Lower lobe of right lung (tissue), 2 donors: ENCODE measurements around the gene LBX2. TPM values are rescaled to one million over a fixed set of nuclear protein-coding genes. Genes with fewer than 3 reads are reported as not detected.

Source experiments
- ATAC-seq, 2 donors: fragments of 200-7000 bp; cut with Tn5 transposase; one replicate each; pipeline ENCODE4 v1.9.1; 2020 to 2022; ENCODE audit warnings: mild to moderate bottlenecking in 2 of 2, moderate library complexity in 2 of 2
- DNase-seq: peaks from one replicate; pipeline ENCODE4 v3.0.0-alpha.2; 2020
- H3K27ac ChIP-seq: fragments of 200-600 bp; one replicate; pipeline ENCODE4 v1.8.0; 2022
- H3K27me3 ChIP-seq: fragments of 200-600 bp; one replicate; pipeline ENCODE4 v1.8.0; 2022; ENCODE audit warnings: low read depth
- H3K36me3 ChIP-seq: fragments of 200-600 bp; one replicate; pipeline ENCODE4 v1.8.0; 2022; ENCODE audit warnings: mild to moderate bottlenecking
- H3K4me1 ChIP-seq: fragments of 200-600 bp; one replicate; pipeline ENCODE4 v1.8.0; 2022
- H3K4me3 ChIP-seq: fragments of 200-600 bp; one replicate; pipeline ENCODE4 v1.8.0; 2022; ENCODE audit warnings: mild to moderate bottlenecking
- H3K9me3 ChIP-seq: fragments of 200-600 bp; one replicate; pipeline ENCODE4 v1.8.0; 2022
- intact Hi-C: fragments of 100-400 bp; cut with DNase I; formaldehyde crosslinking; loops from one replicate; pipeline ENCODE4 v1.11.0; 2022
- total RNA-seq: library from RNA; stranded (reverse); fragmentation: NEBNext Ultra II Directional; extraction: Animal tissue kit (Norgen Biotek cat#: 25700); gene quantifications from one replicate; pipeline ENCODE4 v1.2.1, GENCODE V29; 2021
- TF ChIP-seq, protein P1 (sequence below): fragments of 200-600 bp; IDR thresholded peaks from one replicate; pipeline ENCODE4 v1.8.0; 2022; ENCODE audit warnings: antibody characterized with exemption, mild to moderate bottlenecking
- donor health status: DM: no; HTN: yes; CAD: no; lungs with severe emphysema.

Gene LBX2
- total RNA-seq, 1 donor from 2014 or later, result 1.5 TPM

DNA sequence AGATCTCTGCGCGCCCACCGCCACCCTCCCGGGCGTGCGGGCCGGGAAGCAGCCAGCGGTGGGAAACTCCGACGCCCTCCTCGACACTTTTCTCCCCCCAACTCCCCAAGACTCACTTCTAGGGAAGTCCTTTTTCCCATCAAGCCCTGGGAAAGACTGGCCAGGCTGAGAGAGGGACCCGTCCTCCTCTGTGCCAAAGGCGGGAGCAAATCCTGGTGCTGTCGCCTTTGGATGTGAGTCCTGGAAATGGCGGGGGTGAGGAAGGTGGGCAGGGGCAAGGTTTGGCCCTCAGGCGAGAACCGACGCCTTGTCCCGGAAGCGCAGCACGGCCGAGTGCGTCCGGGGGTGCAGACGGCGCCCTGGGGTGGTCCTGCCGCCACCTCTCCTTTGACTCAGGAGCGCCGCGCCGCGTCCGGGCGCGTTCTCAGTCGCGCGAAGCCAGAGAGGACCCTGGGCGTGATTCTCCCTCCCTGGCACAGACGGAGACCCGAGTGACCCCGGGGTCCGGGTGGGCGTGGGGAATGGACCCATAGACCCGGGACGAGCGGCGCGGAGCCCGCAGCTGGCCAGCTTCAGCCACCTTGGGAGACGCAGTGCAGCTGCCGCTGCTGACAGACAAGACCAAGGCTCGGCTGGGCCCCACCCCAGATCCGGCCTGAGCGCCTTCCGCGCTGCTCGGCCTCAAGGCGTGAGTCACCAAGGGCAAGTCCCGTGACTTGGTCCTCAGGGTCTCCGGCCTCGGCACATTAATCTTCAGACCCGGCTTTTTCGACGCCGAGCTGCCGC is 3.5 kb upstream of the LBX2 start:
- peak overlapping the region; percentile 68 for H3K4me3 ChIP-seq
- DNase-seq, result peak; percentile 87
- ATAC-seq, result peak; percentile 66 to 70
- peaks cover 38% of the 10 kb centered on the region for H3K27me3 ChIP-seq
- intact Hi-C loops, result no loop called here
- H3K27ac ChIP-seq, result peak overlapping the region; percentile 85
- H3K36me3 ChIP-seq, result peaks cover 16% of the 10 kb centered on the region
- TF ChIP-seq, protein P1, sequence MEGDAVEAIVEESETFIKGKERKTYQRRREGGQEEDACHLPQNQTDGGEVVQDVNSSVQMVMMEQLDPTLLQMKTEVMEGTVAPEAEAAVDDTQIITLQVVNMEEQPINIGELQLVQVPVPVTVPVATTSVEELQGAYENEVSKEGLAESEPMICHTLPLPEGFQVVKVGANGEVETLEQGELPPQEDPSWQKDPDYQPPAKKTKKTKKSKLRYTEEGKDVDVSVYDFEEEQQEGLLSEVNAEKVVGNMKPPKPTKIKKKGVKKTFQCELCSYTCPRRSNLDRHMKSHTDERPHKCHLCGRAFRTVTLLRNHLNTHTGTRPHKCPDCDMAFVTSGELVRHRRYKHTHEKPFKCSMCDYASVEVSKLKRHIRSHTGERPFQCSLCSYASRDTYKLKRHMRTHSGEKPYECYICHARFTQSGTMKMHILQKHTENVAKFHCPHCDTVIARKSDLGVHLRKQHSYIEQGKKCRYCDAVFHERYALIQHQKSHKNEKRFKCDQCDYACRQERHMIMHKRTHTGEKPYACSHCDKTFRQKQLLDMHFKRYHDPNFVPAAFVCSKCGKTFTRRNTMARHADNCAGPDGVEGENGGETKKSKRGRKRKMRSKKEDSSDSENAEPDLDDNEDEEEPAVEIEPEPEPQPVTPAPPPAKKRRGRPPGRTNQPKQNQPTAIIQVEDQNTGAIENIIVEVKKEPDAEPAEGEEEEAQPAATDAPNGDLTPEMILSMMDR, result peak; percentile 24
- H3K4me1 ChIP-seq, result peaks cover 68% of the 10 kb centered on the region
- H3K9me3 ChIP-seq, result no peaks in the 10 kb centered on the region

DNA sequence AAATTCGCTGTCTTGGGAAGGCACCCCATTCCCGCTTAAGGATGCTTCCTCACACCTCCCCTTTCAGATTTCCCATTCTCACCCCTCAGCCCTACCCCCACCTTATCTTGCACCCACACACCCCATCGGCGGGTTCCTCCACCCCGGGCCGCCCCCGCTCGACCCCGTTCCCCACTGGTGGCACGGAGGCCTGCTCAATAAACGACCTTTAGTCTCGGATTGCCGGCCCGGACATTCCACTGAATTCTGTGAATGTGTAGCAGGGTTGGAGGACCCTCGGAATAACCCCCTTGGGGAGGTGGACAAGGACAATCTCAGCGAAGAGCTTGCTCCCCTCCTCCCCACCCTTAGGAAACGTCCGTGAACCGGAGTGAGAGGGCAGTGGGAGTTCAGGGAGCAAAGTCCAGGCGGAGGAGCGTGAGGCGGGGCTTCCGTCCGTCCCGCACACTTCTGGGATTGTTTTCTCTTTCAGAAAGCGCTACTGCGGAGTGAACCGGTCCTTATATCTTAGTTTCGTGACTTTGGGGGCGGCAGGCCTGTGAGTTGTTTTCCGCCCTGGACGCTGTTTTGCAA is 2.8 kb upstream of the LBX2 start:
- intact Hi-C loops, result no loop called here
- TF ChIP-seq, protein P1, result no peak
- H3K27ac ChIP-seq, result peak overlapping the region; percentile 85
- DNase-seq (peak; percentile 48), ATAC-seq (no peak)
- H3K9me3 ChIP-seq, result no peaks in the 10 kb centered on the region
- peaks cover 16% of the 10 kb centered on the region for H3K36me3 ChIP-seq
- H3K4me1 ChIP-seq, result peaks cover 72% of the 10 kb centered on the region
- H3K4me3 ChIP-seq, result peak overlapping the region; percentile 68
- peaks cover 45% of the 10 kb centered on the region for H3K27me3 ChIP-seq

DNA sequence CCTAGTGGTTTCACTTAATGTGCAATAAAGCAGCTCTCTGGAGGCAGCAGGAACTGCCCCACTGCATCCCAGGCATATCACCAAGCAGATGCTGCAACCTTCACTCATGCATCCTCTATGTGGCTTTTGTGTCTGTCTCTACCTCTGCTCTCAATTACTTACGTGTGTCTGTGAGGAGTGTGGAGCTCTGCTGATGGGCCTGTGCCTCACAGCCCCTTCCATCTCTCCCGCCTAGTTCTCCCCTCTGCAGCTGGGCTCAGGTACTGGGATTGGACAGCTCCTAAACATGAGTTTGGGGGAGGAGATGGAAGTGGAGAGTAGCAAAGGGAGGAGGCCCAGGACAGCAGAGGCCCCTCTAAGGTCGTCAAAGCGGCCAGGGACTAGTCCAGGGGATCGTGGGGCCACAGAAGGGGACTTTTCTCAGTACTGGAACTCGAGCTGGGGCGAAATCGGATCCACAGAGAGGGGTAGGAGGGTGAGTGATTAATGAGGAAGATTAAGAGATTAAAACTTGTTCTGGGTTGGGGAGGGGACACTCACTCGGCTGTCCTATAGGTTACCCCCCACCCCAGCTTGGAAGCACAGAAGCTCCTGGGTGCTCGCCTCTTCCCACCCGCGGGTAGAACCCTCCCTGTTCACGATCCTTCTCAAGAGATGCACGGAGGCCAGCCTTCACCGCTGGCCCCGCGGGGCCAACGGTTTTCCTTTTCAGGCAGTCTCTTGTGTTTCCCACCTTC is 2.1 kb upstream of the LBX2 start:
- intact Hi-C loops, result no loop called here
- H3K36me3 ChIP-seq, result peaks cover 16% of the 10 kb centered on the region
- TF ChIP-seq, protein P1, result no peak
- H3K9me3 ChIP-seq, result no peaks in the 10 kb centered on the region
- peaks cover 46% of the 10 kb centered on the region for H3K27me3 ChIP-seq
- peak; percentile 30 for DNase-seq
- H3K27ac ChIP-seq, result no peak overlapping the region
- H3K4me1 ChIP-seq, result peaks cover 67% of the 10 kb centered on the region
- peak overlapping the region; percentile 68 for H3K4me3 ChIP-seq
- no peak for ATAC-seq

DNA sequence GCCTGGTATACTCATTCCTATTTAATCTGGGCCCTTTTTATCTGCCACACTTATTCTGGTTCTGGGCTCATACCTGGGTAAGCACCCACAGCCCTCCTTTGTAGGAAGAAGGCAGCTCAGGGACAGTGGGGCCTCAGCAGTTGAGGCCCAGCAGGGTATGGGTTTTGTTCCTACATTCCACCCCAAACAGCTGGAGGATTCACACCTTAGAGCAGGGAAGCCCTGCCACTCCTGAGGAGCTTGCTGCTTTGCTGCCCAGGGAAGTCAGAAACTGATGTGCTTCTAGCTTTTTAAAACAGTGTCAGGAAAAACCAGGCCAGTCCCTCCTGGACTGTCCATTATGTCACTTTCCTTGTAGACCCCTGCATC is 1.2 kb upstream of the LBX2 start:
- TF ChIP-seq, protein P1, result no peak
- Histone ChIP-seq H3K27me3 (peaks cover 46% of the 10 kb centered on the region), H3K4me1 (peaks cover 58% of the 10 kb centered on the region), H3K27ac (no peak overlapping the region), H3K4me3 (no peak overlapping the region), H3K9me3 (no peaks in the 10 kb centered on the region), H3K36me3 (peaks cover 10% of the 10 kb centered on the region)
- DNase-seq (no peak), ATAC-seq (no peak)
- intact Hi-C loops, result no loop called here

DNA sequence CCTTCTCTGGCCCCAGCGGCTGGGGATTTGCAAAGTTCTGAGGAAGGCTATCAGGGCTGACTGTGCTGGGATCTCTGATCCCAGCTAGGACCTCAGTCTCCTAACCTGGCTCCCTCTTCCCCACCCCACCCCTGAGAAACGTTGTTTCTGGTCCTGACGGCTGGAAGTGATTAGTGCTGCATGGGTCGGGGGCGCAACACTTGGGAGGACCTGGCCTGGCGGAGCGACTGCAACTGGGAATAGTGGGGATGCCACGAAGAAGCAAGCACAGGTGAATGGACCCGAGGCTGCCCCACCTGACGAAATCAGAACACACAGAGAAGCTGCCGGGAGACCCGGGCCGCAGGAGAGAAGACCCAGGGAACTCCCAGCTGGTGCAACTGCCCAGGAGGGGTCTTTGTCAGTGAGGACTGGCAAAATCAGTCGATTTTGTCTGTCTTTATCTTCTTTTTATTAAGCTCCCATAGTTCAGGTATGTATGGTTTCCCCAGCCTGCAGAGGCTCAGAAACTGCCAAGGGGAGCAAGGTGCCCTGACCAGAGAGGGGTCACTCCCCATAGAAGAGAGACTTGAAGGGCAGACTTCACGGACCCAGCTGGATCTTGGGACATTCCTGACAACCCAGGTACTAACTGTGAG is 656 bp upstream of the LBX2 start:
- DNase-seq (peak; percentile 22), ATAC-seq (no peak)
- Histone ChIP-seq H3K27me3 (peaks cover 46% of the 10 kb centered on the region), H3K4me1 (peaks cover 53% of the 10 kb centered on the region), H3K9me3 (no peaks in the 10 kb centered on the region), H3K27ac (no peak overlapping the region), H3K36me3 (peaks cover 5% of the 10 kb centered on the region), H3K4me3 (no peak overlapping the region)
- TF ChIP-seq, protein P1, result no peak
- intact Hi-C loops, result no loop called here
